22Rv1 (cell line): ENCODE results near the gene ZNF396.

Source experiments
- H3K27ac ChIP-seq: fragments of 450-650 bp; 2 replicates; pipeline ENCODE4 v1.5.1; 2017
- ZFX ChIP-seq: fragments of 450-650 bp; IDR thresholded peaks from 2 replicates; pipeline ENCODE4 v1.6.1; 2017; ENCODE audit warnings: antibody characterized with exemption, borderline replicate concordance
- TF ChIP-seq, protein P1 (sequence below): fragments of 450-650 bp; IDR thresholded peaks from 2 replicates; pipeline ENCODE4 v1.5.1; 2017; ENCODE audit warnings: mild to moderate bottlenecking

ZNF396 gene

GRCh38 chr18:35379421-35379820, 2.3 kb upstream of the ZNF396 start:
- H3K27ac ChIP-seq = no peak overlapping the region
- no peak for TF ChIP-seq ZFX
- TF ChIP-seq, protein P1, sequence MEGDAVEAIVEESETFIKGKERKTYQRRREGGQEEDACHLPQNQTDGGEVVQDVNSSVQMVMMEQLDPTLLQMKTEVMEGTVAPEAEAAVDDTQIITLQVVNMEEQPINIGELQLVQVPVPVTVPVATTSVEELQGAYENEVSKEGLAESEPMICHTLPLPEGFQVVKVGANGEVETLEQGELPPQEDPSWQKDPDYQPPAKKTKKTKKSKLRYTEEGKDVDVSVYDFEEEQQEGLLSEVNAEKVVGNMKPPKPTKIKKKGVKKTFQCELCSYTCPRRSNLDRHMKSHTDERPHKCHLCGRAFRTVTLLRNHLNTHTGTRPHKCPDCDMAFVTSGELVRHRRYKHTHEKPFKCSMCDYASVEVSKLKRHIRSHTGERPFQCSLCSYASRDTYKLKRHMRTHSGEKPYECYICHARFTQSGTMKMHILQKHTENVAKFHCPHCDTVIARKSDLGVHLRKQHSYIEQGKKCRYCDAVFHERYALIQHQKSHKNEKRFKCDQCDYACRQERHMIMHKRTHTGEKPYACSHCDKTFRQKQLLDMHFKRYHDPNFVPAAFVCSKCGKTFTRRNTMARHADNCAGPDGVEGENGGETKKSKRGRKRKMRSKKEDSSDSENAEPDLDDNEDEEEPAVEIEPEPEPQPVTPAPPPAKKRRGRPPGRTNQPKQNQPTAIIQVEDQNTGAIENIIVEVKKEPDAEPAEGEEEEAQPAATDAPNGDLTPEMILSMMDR = no peak

- no peak for TF ChIP-seq ZFX
- TF ChIP-seq, protein P1 = no peak
- no peak overlapping the region for H3K27ac ChIP-seq
These were observed 1.4 kb upstream of the ZNF396 start for GRCh38 chr18:35378574-35378896.

GRCh38 chr18:35377875-35378573, 887 bp upstream of the ZNF396 start:
- TF ChIP-seq, protein P1 = no peak
- no peak for TF ChIP-seq ZFX
- no peak overlapping the region for H3K27ac ChIP-seq

DNA sequence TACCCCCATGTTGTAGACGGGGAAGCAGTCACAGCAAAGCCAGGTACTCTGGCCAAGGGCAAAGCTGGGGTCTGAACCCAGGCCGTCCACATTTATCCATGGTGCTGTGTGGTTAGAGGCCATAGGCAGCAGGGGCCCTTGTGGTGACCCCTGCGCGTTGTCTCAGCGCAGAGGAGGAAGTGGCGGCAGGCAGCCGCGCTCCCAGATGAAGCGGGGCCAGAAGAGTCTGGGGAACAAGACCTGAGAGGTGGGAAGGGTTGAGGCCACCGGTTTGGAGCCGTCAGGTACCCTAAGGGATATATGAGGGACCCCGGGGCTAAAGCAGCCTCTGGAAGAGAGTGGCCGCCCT, 770 bp downstream of the ZNF396 start:
- H3K27ac ChIP-seq = peak overlapping the region; percentile 33; the same call in 1 of the 2 replicates
- TF ChIP-seq, protein P1 = no peak
- no peak for TF ChIP-seq ZFX

- TF ChIP-seq, protein P1 = no peak
- TF ChIP-seq ZFX = no peak
- no peak overlapping the region for H3K27ac ChIP-seq
These were observed 2.4 kb downstream of the ZNF396 start for GRCh38 chr18:35374708-35375107.

DNA sequence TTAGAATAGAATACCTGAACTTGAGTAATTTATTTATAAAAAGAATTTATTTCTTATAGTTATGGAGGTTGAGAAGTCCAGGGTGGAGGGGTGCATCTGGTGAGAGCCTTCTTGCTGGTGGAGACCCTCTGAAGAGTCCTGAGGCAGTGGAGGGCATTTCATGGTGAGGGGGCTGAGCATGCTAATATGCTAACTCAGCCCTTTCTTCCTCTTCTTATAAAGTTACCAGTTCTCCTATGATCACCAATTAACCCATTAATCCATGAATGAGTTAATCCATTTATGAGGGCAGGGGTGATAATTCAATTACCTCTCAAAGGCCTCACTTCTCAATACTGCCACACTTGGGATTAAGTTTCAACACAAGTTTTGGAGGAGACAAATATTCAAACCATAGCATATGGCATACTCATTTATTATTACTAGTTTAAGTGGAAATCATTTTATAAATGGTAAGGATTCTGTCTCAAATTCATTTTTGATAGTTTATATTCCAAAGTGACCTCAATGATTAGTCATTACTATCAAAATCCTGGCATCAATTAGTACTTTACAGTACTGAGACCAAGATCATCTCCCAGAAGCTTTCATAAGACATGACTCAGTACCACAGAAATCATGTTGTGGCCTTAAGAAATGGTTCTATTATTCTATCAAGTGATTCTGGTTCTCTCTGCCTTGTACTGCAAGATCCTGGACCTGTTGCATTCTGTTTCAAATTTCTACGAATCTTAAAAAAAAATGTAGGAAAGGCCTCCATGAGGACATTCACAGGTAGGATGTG, 5.5 kb downstream of the ZNF396 start:
- no peak for TF ChIP-seq ZFX
- TF ChIP-seq, protein P1 = no peak
- H3K27ac ChIP-seq = no peak overlapping the region

- TF ChIP-seq, protein P1 = no peak
- TF ChIP-seq ZFX = no peak
- H3K27ac ChIP-seq = no peak overlapping the region
These were observed 8.0 kb downstream of the ZNF396 start for GRCh38 chr18:35369126-35369525.
